ENCODE data around the gene MCUB. TPM values are rescaled to one million over a fixed set of nuclear protein-coding genes. Genes with fewer than 3 reads are reported as not detected.

The MCUB gene
- polyA plus RNA-seq, 3 donors: 117 to 125 (median 123) TPM

- intact Hi-C loops (cut with micrococcal nuclease): no loop called here
- Histone ChIP-seq H3K4me2 (replicated peaks; ENCODE audit: extremely low read depth, low read length, poor library complexity, severe bottlenecking) (no peak overlapping the region), H3K27ac (ENCODE audit: low read depth in 1 of 2, low read length in 2 of 2) (no peak overlapping the region), H3K27me3 (ENCODE audit: control insufficient read depth in 2 of 2, insufficient read depth in 2 of 2, low read length in 2 of 2) (no peaks in the 10 kb centered on the region), H3K9ac (ENCODE audit: insufficient read depth, low read length, poor library complexity, severe bottlenecking) (no peak overlapping the region), H3K9me3 (replicated peaks in 1 of 2; ENCODE audit: control insufficient read depth in 1 of 2, insufficient read depth in 1 of 2, low read length in 2 of 2) (no peaks in the 10 kb centered on the region), H3K79me2 (ENCODE audit: insufficient read depth, low read length) (no peaks in the 10 kb centered on the region), H4K20me1 (ENCODE audit: insufficient read depth, low read length) (no peaks in the 10 kb centered on the region), H2AFZ (ENCODE audit: insufficient read depth, low read depth, low read length, poor library complexity, severe bottlenecking) (no peak overlapping the region), H3K4me3 (replicated peaks in 1 of 3; ENCODE audit: low read depth in 2 of 3, low read length in 3 of 3) (no peak overlapping the region), H3K4me1 (ENCODE audit: control insufficient read depth in 1 of 2, insufficient read depth in 2 of 2, low read length in 2 of 2) (no peaks in the 10 kb centered on the region), H3K36me3 (replicated peaks in 1 of 2; ENCODE audit: control insufficient read depth in 1 of 2, insufficient read depth in 2 of 2, low read length in 2 of 2) (no peaks in the 10 kb centered on the region)
- Mint-ChIP-seq H3K9me3 (no peaks in the 10 kb centered on the region), H3K4me3 (no peak overlapping the region), H3K36me3 (no peaks in the 10 kb centered on the region), H3K27me3 (ENCODE audit: low read depth in 3 of 3) (peaks cover 5 to 11% (median 6%) of the 10 kb centered on the region in 3 donors), H3K4me1 (no peaks in the 10 kb centered on the region), H3K27ac (no peak overlapping the region)
- TF ChIP-seq CTCF (IDR thresholded peaks at IDR 0.05): no peak
- DNase-seq: no peak
- 89% methylated on average over 2 of the region's 7 CpGs for WGBS (ENCODE audit: insufficient coverage)
Measured at GRCh38 chr4:109735566-109736365, 175.7 kb downstream of the MCUB start.

Small RNA genes lying within 50 kb of the gene (small RNA-seq; reads per million reads assigned to genes)
- gene HIGD1AP14 (ENCODE audit: insufficient read length, low read depth): not detected

Other genes starting within 250 kb of the MCUB start
- 10 to 100 TPM in 2 of 3 donors, 1 to 10 TPM in 1; 8.0 to 27.4 (median 11.8) TPM for gene SEC24B, start 126.4 kb upstream of the MCUB start, polyA plus RNA-seq
- gene CASP6, start 143.2 kb downstream of the MCUB start, polyA plus RNA-seq: 10 to 100 TPM in 2 of 3 donors, 1 to 10 TPM in 1; 4.7 to 24.4 (median 23.3) TPM
- gene PLA2G12A, start 169.8 kb downstream of the MCUB start, polyA plus RNA-seq: 10 to 100 TPM in 2 of 3 donors, 1 to 10 TPM in 1; 1.8 to 16.2 (median 15.1) TPM
- not detected for gene CFI, start 241.8 kb downstream of the MCUB start, polyA plus RNA-seq

All from CD14-positive monocyte (primary cell).